SK-N-SH treated with all-trans-retinoic acid at 6 μM for 48 hours (cell line): ENCODE data around the gene KCNMA1.

Source experiments
- ATAC-seq: fragments of 200-7000 bp; cut with Tn5 transposase; 3 replicates; pipeline ENCODE4 v1.9.1; 2020; ENCODE audit warnings: mild to moderate bottlenecking, moderate library complexity
- ARNTL ChIP-seq: fragments of 450-650 bp; formaldehyde crosslinking; IDR thresholded peaks from 2 replicates; pipeline ENCODE4 v1.5.0; 2020; ENCODE audit warnings: low read depth, mild to moderate bottlenecking, moderate library complexity, borderline replicate concordance
- BACH2 ChIP-seq: fragments of 250-450 bp; sonication (Bioruptor Pico); IDR thresholded peaks from 2 replicates; pipeline ENCODE4 v1.9.0; 2021; ENCODE audit warnings: mild to moderate bottlenecking, borderline replicate concordance
- ESRRG ChIP-seq: fragments of 250-450 bp; sonication (Bioruptor Pico); IDR thresholded peaks from 2 replicates; pipeline ENCODE4 v1.6.1; 2021; ENCODE audit warnings: mild to moderate bottlenecking
- GLIS3 ChIP-seq: fragments of 250-450 bp; sonication (Bioruptor Pico); IDR thresholded peaks from 2 replicates; pipeline ENCODE4 v1.5.0; 2020; ENCODE audit warnings: mild to moderate bottlenecking, moderate library complexity
- OSR1 ChIP-seq: fragments of 250-450 bp; sonication (Bioruptor Pico); IDR thresholded peaks from 2 replicates; pipeline ENCODE4 v1.8.0; 2022; ENCODE audit warnings: moderate library complexity, mild to moderate bottlenecking, inconsistent platforms
- PPARA ChIP-seq: fragments of 250-450 bp; sonication (Bioruptor Pico); IDR thresholded peaks from 2 replicates; pipeline ENCODE4 v1.5.0; 2020; ENCODE audit warnings: mild to moderate bottlenecking, borderline replicate concordance
- RARB ChIP-seq: fragments of 250-450 bp; sonication (Bioruptor Pico); IDR thresholded peaks from 2 replicates; pipeline ENCODE4 v1.8.0; 2021; ENCODE audit warnings: mild to moderate bottlenecking, moderate library complexity
- SNAI2 ChIP-seq: fragments of 250-450 bp; sonication (Bioruptor Pico); IDR thresholded peaks from 2 replicates; pipeline ENCODE4 v1.5.0; 2020; ENCODE audit warnings: mild to moderate bottlenecking, moderate library complexity
- TCF4 ChIP-seq: fragments of 250-450 bp; sonication (Bioruptor Pico); IDR thresholded peaks from 2 replicates; pipeline ENCODE4 v1.8.0; 2021; ENCODE audit warnings: mild to moderate bottlenecking, moderate library complexity, borderline replicate concordance
- TOX ChIP-seq: fragments of 250-450 bp; sonication (Bioruptor Pico); IDR thresholded peaks from 2 replicates; pipeline ENCODE4 v1.8.0; 2021; ENCODE audit warnings: mild to moderate bottlenecking, moderate library complexity, borderline replicate concordance
- ZC3H10 ChIP-seq: fragments of 250-450 bp; sonication (Bioruptor Pico); IDR thresholded peaks from 2 replicates; pipeline ENCODE4 v1.5.1; 2021; ENCODE audit warnings: mild to moderate bottlenecking, moderate library complexity
- ZFP3 ChIP-seq: fragments of 250-450 bp; sonication (Bioruptor Pico); IDR thresholded peaks from 2 replicates; pipeline ENCODE4 v1.5.0; 2020; ENCODE audit warnings: mild to moderate bottlenecking, moderate library complexity
- ZFP30 ChIP-seq: fragments of 450-650 bp; formaldehyde crosslinking; IDR thresholded peaks from 2 replicates; pipeline ENCODE4 v1.5.0; 2022; ENCODE audit warnings: mild to moderate bottlenecking, moderate library complexity
- ZNF565 ChIP-seq: fragments of 450-650 bp; formaldehyde crosslinking; conservative IDR thresholded peaks from 2 replicates; pipeline ENCODE4 v1.5.0; 2020; ENCODE audit warnings: low read depth, mild to moderate bottlenecking, moderate library complexity
- ZNF70 ChIP-seq: fragments of 450-650 bp; formaldehyde crosslinking; IDR thresholded peaks from 2 replicates; pipeline ENCODE4 v1.5.0; 2020; ENCODE audit warnings: mild to moderate bottlenecking, moderate library complexity
- ZNF8 ChIP-seq: fragments of 450-650 bp; formaldehyde crosslinking; IDR thresholded peaks from 2 replicates; pipeline ENCODE4 v1.5.0; 2020; ENCODE audit warnings: mild to moderate bottlenecking, moderate library complexity
- TF ChIP-seq, protein P1 (sequence below): fragments of 250-450 bp; sonication (Bioruptor Pico); IDR thresholded peaks from 2 replicates; pipeline ENCODE4 v1.5.1; 2020; ENCODE audit warnings: low read depth, mild to moderate bottlenecking, moderate library complexity
- TF ChIP-seq, protein P2 (sequence below): fragments of 250-450 bp; sonication (Bioruptor Pico); IDR thresholded peaks from 2 replicates; pipeline ENCODE4 v1.8.0; 2020; ENCODE audit warnings: mild to moderate bottlenecking, moderate library complexity, borderline replicate concordance
- TF ChIP-seq, protein P3 (sequence below): fragments of 250-450 bp; sonication (Bioruptor Pico); IDR thresholded peaks from 2 replicates; pipeline ENCODE4 v1.5.1; 2021; ENCODE audit warnings: mild to moderate bottlenecking, moderate library complexity
- TF ChIP-seq, protein P4 (sequence below): fragments of 250-450 bp; sonication (Bioruptor Pico); IDR thresholded peaks from 2 replicates; pipeline ENCODE4 v1.8.0; 2021; ENCODE audit warnings: low read depth, mild to moderate bottlenecking, moderate library complexity, borderline replicate concordance
- TF ChIP-seq, protein P5 (sequence below): fragments of 250-450 bp; sonication (Bioruptor Pico); IDR thresholded peaks from 2 replicates; pipeline ENCODE4 v1.5.0; 2020; ENCODE audit warnings: mild to moderate bottlenecking, moderate library complexity

KCNMA1 gene

DNA sequence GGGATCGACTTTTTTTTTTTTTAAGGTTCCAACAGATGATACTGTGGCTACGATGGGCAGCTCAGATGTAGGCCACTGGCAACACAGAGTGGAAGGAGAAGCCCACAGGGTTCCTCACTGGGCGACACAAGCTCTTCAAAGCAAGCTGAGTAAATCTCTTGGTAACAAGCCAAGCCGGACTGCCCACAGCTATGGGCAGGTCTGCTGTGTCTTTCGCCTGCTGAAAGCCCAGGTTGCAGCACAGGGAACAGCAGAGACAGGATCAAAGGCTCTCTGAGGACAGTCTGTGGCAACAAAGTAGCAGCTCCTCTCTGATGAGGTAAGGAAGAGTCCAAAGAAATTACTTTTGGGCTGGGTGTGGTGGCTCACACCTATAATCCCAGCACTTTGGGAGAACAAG, 83.6 kb downstream of the KCNMA1 start (continued):
- TF ChIP-seq, protein P1, sequence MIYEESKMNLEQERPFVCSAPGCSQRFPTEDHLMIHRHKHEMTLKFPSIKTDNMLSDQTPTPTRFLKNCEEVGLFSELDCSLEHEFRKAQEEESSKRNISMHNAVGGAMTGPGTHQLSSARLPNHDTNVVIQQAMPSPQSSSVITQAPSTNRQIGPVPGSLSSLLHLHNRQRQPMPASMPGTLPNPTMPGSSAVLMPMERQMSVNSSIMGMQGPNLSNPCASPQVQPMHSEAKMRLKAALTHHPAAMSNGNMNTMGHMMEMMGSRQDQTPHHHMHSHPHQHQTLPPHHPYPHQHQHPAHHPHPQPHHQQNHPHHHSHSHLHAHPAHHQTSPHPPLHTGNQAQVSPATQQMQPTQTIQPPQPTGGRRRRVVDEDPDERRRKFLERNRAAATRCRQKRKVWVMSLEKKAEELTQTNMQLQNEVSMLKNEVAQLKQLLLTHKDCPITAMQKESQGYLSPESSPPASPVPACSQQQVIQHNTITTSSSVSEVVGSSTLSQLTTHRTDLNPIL (CRISPR knock-in tag): no peak
- TF ChIP-seq ZNF8 (no peak), BACH2 (CRISPR knock-in tag) (no peak), RARB (CRISPR knock-in tag) (no peak), ZNF70 (no peak), TOX (CRISPR knock-in tag) (no peak), TCF4 (CRISPR knock-in tag) (no peak), ZFP3 (no peak), OSR1 (CRISPR knock-in tag) (no peak)
- TF ChIP-seq, protein P2, sequence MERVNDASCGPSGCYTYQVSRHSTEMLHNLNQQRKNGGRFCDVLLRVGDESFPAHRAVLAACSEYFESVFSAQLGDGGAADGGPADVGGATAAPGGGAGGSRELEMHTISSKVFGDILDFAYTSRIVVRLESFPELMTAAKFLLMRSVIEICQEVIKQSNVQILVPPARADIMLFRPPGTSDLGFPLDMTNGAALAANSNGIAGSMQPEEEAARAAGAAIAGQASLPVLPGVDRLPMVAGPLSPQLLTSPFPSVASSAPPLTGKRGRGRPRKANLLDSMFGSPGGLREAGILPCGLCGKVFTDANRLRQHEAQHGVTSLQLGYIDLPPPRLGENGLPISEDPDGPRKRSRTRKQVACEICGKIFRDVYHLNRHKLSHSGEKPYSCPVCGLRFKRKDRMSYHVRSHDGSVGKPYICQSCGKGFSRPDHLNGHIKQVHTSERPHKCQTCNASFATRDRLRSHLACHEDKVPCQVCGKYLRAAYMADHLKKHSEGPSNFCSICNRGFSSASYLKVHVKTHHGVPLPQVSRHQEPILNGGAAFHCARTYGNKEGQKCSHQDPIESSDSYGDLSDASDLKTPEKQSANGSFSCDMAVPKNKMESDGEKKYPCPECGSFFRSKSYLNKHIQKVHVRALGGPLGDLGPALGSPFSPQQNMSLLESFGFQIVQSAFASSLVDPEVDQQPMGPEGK: no peak

DNA sequence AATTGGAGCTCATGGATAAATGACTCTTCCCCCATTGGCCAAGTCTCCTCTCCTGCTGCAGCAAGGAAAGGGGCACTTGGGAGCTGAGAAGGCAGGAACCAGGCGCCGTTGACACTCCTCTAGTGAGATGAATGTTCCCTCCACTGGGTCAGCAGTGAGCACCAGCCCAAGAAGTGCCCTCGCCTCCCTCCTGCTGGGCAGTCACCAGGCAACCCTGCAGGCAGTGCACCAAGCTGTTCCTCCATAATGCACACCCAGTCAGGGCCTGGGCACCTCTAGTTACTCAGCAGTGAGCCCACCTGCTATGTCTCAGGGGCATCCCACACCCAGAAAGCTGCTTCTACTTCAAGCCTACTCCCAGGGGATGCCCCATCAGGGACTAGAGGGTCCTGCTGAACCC, 84.3 kb downstream of the KCNMA1 start:
- TF ChIP-seq TCF4 (CRISPR knock-in tag) (no peak), ESRRG (CRISPR knock-in tag) (no peak)
- no peak for ATAC-seq

DNA sequence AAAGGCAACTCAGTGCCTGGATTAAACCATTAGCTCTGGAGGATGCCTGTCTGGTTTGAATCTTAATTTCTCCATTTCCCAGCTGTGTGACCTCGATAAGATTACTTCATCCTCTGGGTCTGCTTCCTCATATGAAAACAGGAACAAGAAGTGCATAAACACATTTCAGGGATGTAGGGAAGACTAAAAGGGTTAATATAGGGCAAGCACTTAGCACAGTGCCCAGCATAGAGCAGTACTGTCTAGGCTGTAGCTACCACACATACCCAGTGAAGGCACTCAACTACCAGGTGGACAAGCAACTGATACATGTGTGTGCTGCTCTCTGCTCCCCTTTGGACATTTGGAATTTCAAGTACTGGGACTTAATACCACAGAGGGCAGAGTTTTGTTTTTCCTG, 85.4 kb downstream of the KCNMA1 start:
- TF ChIP-seq ZNF70 (no peak), ZC3H10 (CRISPR knock-in tag) (no peak), ZFP30 (CRISPR knock-in tag) (no peak), SNAI2 (CRISPR knock-in tag) (no peak), OSR1 (CRISPR knock-in tag) (no peak), ARNTL (CRISPR knock-in tag) (no peak), GLIS3 (CRISPR knock-in tag) (no peak), PPARA (CRISPR knock-in tag) (no peak), TCF4 (CRISPR knock-in tag) (no peak)
- TF ChIP-seq, protein P3, sequence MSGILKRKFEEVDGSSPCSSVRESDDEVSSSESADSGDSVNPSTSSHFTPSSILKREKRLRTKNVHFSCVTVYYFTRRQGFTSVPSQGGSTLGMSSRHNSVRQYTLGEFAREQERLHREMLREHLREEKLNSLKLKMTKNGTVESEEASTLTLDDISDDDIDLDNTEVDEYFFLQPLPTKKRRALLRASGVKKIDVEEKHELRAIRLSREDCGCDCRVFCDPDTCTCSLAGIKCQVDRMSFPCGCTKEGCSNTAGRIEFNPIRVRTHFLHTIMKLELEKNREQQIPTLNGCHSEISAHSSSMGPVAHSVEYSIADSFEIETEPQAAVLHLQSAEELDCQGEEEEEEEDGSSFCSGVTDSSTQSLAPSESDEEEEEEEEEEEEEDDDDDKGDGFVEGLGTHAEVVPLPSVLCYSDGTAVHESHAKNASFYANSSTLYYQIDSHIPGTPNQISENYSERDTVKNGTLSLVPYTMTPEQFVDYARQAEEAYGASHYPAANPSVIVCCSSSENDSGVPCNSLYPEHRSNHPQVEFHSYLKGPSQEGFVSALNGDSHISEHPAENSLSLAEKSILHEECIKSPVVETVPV (CRISPR knock-in tag): no peak
- TF ChIP-seq, protein P4, sequence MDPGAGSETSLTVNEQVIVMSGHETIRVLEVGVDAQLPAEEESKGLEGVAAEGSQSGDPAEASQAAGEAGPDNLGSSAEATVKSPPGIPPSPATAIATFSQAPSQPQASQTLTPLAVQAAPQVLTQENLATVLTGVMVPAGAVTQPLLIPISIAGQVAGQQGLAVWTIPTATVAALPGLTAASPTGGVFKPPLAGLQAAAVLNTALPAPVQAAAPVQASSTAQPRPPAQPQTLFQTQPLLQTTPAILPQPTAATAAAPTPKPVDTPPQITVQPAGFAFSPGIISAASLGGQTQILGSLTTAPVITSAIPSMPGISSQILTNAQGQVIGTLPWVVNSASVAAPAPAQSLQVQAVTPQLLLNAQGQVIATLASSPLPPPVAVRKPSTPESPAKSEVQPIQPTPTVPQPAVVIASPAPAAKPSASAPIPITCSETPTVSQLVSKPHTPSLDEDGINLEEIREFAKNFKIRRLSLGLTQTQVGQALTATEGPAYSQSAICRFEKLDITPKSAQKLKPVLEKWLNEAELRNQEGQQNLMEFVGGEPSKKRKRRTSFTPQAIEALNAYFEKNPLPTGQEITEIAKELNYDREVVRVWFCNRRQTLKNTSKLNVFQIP (CRISPR knock-in tag): no peak
- TF ChIP-seq, protein P5, sequence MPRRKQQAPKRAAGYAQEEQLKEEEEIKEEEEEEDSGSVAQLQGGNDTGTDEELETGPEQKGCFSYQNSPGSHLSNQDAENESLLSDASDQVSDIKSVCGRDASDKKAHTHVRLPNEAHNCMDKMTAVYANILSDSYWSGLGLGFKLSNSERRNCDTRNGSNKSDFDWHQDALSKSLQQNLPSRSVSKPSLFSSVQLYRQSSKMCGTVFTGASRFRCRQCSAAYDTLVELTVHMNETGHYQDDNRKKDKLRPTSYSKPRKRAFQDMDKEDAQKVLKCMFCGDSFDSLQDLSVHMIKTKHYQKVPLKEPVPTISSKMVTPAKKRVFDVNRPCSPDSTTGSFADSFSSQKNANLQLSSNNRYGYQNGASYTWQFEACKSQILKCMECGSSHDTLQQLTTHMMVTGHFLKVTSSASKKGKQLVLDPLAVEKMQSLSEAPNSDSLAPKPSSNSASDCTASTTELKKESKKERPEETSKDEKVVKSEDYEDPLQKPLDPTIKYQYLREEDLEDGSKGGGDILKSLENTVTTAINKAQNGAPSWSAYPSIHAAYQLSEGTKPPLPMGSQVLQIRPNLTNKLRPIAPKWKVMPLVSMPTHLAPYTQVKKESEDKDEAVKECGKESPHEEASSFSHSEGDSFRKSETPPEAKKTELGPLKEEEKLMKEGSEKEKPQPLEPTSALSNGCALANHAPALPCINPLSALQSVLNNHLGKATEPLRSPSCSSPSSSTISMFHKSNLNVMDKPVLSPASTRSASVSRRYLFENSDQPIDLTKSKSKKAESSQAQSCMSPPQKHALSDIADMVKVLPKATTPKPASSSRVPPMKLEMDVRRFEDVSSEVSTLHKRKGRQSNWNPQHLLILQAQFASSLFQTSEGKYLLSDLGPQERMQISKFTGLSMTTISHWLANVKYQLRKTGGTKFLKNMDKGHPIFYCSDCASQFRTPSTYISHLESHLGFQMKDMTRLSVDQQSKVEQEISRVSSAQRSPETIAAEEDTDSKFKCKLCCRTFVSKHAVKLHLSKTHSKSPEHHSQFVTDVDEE: no peak
- TF ChIP-seq, all 23 proteins: peak for 0
- no peak for ATAC-seq

DNA sequence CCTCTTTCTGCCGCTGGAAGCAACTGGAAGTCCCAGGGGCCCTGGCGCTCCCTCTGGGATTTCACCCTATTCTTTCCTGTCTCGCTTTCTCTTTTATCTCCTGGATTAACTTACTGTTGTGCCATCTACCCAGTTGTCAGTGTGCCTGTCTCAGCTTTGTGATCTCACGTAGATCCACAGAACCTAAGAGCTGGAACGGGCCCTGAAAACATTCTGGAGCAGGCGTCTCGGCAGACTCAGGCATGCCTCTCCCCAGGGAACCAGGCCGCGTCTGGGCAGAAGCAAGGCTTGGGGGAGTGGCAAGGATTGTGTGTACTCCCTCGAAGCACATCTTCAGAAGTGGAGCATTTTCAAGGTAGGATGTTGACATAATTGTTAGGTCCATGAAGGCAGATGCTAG, 87.2 kb downstream of the KCNMA1 start:
- ATAC-seq: no peak
- TF ChIP-seq BACH2 (CRISPR knock-in tag) (no peak), ZNF565 (CRISPR knock-in tag) (no peak), ZFP3 (no peak), TCF4 (CRISPR knock-in tag) (no peak), GLIS3 (CRISPR knock-in tag) (no peak), OSR1 (CRISPR knock-in tag) (no peak), RARB (CRISPR knock-in tag) (no peak), ZNF70 (no peak), ZFP30 (CRISPR knock-in tag) (no peak), PPARA (CRISPR knock-in tag) (no peak)
- TF ChIP-seq, protein P4 (CRISPR knock-in tag): no peak
